PFSK-1 (cell line): ENCODE results near the gene UGT2A2.

Source experiments
- FOXP2 ChIP-seq: optimal IDR thresholded peaks from 2 replicates; pipeline ENCODE3; 2011; ENCODE audit warnings: borderline replicate concordance, control low read depth, inconsistent platforms; ENCODE audit not compliant: insufficient read depth; ENCODE audit errors: extremely low read length, extremely low read depth
- POLR2AphosphoS5 ChIP-seq: IDR thresholded peaks from 2 replicates; pipeline ENCODE4 v1.6.1; 2012; ENCODE audit warnings: low read depth, mild to moderate bottlenecking, control low read depth, low read length, moderate library complexity
- SIN3A ChIP-seq: IDR thresholded peaks from 2 replicates; pipeline ENCODE4 v1.6.1; 2012; ENCODE audit warnings: mild to moderate bottlenecking, low read length, moderate library complexity, borderline replicate concordance; ENCODE audit not compliant: insufficient read depth
- TAF1 ChIP-seq: IDR thresholded peaks from 2 replicates; pipeline ENCODE4 v1.6.1; 2012; ENCODE audit warnings: low read length, control low read depth, borderline replicate concordance; ENCODE audit not compliant: insufficient read depth
- TF ChIP-seq, protein P1 (sequence below), 2 experiments: IDR thresholded peaks; 2 replicates each; pipeline versions ENCODE4 v1.6.1 to v1.8.0; 2011 to 2012; ENCODE audit warnings: low read depth in 2 of 2, low read length in 2 of 2, control low read depth in 1 of 2, inconsistent platforms in 1 of 2, mild to moderate bottlenecking in 1 of 2, moderate library complexity in 1 of 2; ENCODE audit not compliant: insufficient read depth in 1 of 2

Gene UGT2A2

GRCh38 chr4:69568787-69569186, 70.7 kb downstream of the UGT2A2 start:
- TF ChIP-seq, protein P1, sequence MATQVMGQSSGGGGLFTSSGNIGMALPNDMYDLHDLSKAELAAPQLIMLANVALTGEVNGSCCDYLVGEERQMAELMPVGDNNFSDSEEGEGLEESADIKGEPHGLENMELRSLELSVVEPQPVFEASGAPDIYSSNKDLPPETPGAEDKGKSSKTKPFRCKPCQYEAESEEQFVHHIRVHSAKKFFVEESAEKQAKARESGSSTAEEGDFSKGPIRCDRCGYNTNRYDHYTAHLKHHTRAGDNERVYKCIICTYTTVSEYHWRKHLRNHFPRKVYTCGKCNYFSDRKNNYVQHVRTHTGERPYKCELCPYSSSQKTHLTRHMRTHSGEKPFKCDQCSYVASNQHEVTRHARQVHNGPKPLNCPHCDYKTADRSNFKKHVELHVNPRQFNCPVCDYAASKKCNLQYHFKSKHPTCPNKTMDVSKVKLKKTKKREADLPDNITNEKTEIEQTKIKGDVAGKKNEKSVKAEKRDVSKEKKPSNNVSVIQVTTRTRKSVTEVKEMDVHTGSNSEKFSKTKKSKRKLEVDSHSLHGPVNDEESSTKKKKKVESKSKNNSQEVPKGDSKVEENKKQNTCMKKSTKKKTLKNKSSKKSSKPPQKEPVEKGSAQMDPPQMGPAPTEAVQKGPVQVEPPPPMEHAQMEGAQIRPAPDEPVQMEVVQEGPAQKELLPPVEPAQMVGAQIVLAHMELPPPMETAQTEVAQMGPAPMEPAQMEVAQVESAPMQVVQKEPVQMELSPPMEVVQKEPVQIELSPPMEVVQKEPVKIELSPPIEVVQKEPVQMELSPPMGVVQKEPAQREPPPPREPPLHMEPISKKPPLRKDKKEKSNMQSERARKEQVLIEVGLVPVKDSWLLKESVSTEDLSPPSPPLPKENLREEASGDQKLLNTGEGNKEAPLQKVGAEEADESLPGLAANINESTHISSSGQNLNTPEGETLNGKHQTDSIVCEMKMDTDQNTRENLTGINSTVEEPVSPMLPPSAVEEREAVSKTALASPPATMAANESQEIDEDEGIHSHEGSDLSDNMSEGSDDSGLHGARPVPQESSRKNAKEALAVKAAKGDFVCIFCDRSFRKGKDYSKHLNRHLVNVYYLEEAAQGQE (IDR thresholded peaks at IDR 0.05; ENCODE audit: insufficient read depth in 1 of 2, low read depth in 2 of 2, low read length in 2 of 2) = no peak
- no peak for TF ChIP-seq TAF1
- no peak for TF ChIP-seq FOXP2
- TF ChIP-seq POLR2AphosphoS5 = no peak
- TF ChIP-seq SIN3A = no peak

DNA sequence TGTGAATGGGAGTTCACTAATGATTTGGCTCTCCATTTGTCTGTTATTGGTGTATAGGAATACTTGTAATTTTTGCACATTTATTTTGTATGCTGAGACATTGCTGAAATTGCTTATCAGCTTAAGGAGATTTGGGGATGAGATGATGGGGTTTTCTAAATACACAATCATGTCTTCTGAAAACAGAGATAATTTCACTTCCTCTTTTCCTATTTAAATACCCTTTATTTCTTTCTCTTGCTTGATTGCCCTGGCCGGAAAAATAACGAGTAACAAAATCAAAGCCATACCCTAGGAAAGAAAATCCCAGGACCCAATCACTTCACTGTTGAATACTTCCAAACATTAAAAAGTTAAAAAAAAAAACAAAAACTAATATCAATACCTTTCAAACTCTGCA, 76.0 kb downstream of the UGT2A2 start:
- TF ChIP-seq, protein P1 (IDR thresholded peaks at IDR 0.05; ENCODE audit: insufficient read depth in 1 of 2, low read depth in 2 of 2, low read length in 2 of 2) = no peak
- TF ChIP-seq POLR2AphosphoS5 (no peak), FOXP2 (no peak), TAF1 (no peak), SIN3A (no peak)

DNA sequence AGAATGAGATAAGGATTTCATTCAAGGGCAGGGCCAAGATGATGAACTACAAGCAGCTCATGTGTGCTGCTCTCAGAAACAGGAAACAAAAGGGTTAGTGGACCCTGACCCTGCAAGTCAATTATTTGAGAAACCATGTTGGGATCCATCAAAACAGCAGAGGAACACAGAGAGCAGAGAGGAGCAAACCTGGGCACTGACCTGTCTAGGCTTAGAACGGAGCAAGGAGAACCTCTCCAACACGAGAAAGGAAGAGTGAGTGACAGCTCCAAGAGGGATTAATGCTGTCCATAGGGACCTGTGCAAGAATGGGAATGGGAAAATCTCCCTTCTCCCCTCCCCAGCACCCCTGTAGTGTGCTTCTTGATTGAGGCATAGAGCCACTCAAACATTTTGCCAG, 89.8 kb downstream of the UGT2A2 start:
- TF ChIP-seq TAF1 (no peak), SIN3A (no peak), FOXP2 (no peak), POLR2AphosphoS5 (no peak)
- TF ChIP-seq, protein P1 (IDR thresholded peaks at IDR 0.05; ENCODE audit: insufficient read depth in 1 of 2, low read depth in 2 of 2, low read length in 2 of 2) = no peak

GRCh38 chr4:69546134-69546765, 93.2 kb downstream of the UGT2A2 start:
- TF ChIP-seq POLR2AphosphoS5 (no peak), SIN3A (no peak), TAF1 (no peak), FOXP2 (no peak)
- TF ChIP-seq, protein P1 (IDR thresholded peaks at IDR 0.05; ENCODE audit: insufficient read depth in 1 of 2, low read depth in 2 of 2, low read length in 2 of 2) = no peak
